ENCODE results near the gene PPARG.

The PPARG gene

GRCh38 chr3:12395349-12396012 lies 106.6 kb downstream of the PPARG start:
- TF ChIP-seq, protein P1, sequence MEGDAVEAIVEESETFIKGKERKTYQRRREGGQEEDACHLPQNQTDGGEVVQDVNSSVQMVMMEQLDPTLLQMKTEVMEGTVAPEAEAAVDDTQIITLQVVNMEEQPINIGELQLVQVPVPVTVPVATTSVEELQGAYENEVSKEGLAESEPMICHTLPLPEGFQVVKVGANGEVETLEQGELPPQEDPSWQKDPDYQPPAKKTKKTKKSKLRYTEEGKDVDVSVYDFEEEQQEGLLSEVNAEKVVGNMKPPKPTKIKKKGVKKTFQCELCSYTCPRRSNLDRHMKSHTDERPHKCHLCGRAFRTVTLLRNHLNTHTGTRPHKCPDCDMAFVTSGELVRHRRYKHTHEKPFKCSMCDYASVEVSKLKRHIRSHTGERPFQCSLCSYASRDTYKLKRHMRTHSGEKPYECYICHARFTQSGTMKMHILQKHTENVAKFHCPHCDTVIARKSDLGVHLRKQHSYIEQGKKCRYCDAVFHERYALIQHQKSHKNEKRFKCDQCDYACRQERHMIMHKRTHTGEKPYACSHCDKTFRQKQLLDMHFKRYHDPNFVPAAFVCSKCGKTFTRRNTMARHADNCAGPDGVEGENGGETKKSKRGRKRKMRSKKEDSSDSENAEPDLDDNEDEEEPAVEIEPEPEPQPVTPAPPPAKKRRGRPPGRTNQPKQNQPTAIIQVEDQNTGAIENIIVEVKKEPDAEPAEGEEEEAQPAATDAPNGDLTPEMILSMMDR (IDR thresholded peaks at IDR 0.05; ENCODE audit: borderline replicate concordance, insufficient read depth, low read depth, low read length), result no peak
- no peak overlapping the region for H3K4me3 ChIP-seq (ENCODE audit: low read depth, low read length)

GRCh38 chr3:12396471-12396870 lies 107.6 kb downstream of the PPARG start:
- H3K4me3 ChIP-seq (ENCODE audit: low read depth, low read length), result no peak overlapping the region
- TF ChIP-seq, protein P1 (IDR thresholded peaks at IDR 0.05; ENCODE audit: borderline replicate concordance, insufficient read depth, low read depth, low read length), result no peak

GRCh38 chr3:12399226-12399625 lies 110.4 kb downstream of the PPARG start:
- H3K4me3 ChIP-seq (ENCODE audit: low read depth, low read length), result no peak overlapping the region
- TF ChIP-seq, protein P1 (IDR thresholded peaks at IDR 0.05; ENCODE audit: borderline replicate concordance, insufficient read depth, low read depth, low read length), result no peak

DNA sequence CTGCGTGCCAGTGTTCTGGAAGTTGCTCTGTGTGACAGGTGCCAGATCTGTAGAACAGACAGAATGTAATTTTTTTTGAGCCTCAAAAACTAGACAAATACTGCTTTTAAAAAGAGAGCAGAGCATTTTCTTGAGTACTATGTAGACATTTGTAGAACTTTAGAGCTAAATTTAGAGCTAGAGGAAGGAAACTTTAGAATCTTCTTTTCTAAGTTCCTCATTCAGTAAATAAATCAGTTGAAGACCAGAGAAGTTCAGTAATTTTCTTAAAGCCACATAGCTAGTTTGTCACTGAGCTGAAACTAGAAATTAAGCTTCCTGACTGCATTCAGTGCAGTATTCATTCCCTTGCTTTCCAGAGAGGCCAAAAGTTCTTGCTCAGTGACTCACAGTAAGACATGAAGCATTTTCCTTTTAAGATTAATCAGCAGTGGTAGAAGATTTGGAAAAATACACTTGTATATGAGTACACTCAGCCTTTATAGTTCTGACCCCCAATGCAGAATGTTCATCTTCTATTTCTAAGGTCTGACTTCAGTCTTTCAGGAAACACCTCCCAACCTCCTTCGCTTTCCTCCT lies 111.8 kb downstream of the PPARG start:
- no peak overlapping the region for H3K4me3 ChIP-seq (ENCODE audit: low read depth, low read length)
- TF ChIP-seq, protein P1 (IDR thresholded peaks at IDR 0.05; ENCODE audit: borderline replicate concordance, insufficient read depth, low read depth, low read length), result no peak

DNA sequence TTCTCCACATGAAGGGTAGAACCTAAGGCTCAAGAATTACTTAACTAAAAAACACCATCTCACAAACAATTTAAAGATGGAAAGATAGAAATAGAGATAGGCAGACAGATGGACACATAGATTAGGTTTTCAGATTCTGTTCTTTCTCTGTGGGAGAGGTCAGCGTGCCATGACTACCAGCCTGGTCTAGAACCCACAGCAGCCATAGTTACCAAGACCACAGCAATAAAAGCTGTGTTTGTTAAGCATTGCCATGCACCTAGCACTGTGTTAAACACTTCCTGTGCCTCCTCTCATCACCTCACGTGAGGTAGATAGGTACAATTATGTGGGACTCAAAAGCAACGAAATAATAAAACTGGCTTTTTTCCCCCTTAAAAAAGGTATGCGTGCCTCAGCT lies 112.3 kb downstream of the PPARG start:
- TF ChIP-seq, protein P1 (IDR thresholded peaks at IDR 0.05; ENCODE audit: borderline replicate concordance, insufficient read depth, low read depth, low read length), result no peak
- no peak overlapping the region for H3K4me3 ChIP-seq (ENCODE audit: low read depth, low read length)

DNA sequence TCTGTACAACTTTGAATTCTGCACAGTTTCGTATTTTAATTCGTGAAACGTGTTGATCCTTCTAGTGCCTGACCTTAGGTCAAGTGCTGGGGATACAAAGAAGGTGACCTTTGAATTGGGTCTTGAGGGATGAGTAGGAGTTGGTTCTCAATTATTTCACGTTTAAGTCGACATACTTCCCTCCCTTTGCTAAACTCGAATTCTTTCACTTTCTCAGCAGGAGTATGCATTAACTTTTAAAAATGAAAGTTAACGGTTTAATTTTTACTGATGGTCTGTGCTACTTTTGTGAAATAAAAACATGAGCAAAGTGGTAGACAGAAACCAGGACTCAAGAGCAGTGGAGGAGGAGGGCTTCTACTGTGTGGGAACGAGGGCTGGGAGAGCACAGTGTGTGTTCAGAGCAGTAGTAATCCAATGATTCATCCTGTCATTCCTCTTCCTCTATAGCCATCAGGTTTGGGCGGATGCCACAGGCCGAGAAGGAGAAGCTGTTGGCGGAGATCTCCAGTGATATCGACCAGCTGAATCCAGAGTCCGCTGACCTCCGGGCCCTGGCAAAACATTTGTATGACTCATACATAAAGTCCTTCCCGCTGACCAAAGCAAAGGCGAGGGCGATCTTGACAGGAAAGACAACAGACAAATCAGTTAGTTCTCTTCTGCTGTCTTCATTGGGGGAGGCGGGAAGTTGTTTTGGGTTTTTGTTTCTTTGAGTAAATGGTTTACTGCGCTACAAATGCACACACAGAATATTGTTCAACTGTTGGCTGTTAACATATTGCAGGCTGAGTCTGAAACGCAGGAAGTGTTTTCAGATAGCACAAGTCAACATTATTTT lies 116.8 kb downstream of the PPARG start:
- H3K4me3 ChIP-seq (ENCODE audit: low read depth, low read length), result no peak overlapping the region
- TF ChIP-seq, protein P1 (IDR thresholded peaks at IDR 0.05; ENCODE audit: borderline replicate concordance, insufficient read depth, low read depth, low read length), result no peak
